A549 (cell line): ENCODE results near the gene PIK3CD.

Source experiments
- BCL3 ChIP-seq: fragments of >200 bp; sonication (Bioruptor Twin); formaldehyde crosslinking; IDR thresholded peaks from 3 replicates; pipeline ENCODE4 v1.6.1; 2016
- CEBPB ChIP-seq, 2 experiments: fragments of >200 bp in 1 of 2; sonication (Bioruptor Twin) in 1 of 2; formaldehyde crosslinking in 1 of 2; IDR thresholded peaks; 2 replicates each; pipeline ENCODE4 v1.6.1; 2012 to 2016
- EP300 ChIP-seq, 2 experiments: fragments of >200 bp; sonication (Bioruptor Twin); formaldehyde crosslinking; IDR thresholded peaks; 2 replicates in 1 of 2; 3 replicates in 1 of 2; pipeline ENCODE4 v1.6.1; 2016 to 2017
- HDAC2 ChIP-seq: fragments of 200-600 bp; sonication (generic); IDR thresholded peaks from 2 replicates; pipeline ENCODE4 v1.6.1; 2016
- HEYL ChIP-seq: fragments of 250-450 bp; sonication (Bioruptor Pico); IDR thresholded peaks from 2 replicates; pipeline ENCODE4 v1.8.0; 2021; ENCODE audit warnings: mild to moderate bottlenecking, moderate library complexity
- KDM5A ChIP-seq: fragments of 200-600 bp; sonication (generic); IDR thresholded peaks from 2 replicates; pipeline ENCODE4 v1.6.1; 2016; ENCODE audit warnings: antibody characterized with exemption, mild to moderate bottlenecking
- POLR2A ChIP-seq: IDR thresholded peaks from 2 replicates; pipeline ENCODE4 v1.6.1; 2012; ENCODE audit warnings: mild to moderate bottlenecking, low read length
- RNF2 ChIP-seq: fragments of 200-600 bp; sonication (generic); IDR thresholded peaks from 2 replicates; pipeline ENCODE4 v1.6.1; 2016; ENCODE audit warnings: low read depth, mild to moderate bottlenecking, antibody characterized with exemption, moderate library complexity, borderline replicate concordance
- TFCP2L1 ChIP-seq: fragments of 250-450 bp; sonication (Bioruptor Pico); IDR thresholded peaks from 2 replicates; pipeline ENCODE4 v1.5.0; 2021; ENCODE audit warnings: mild to moderate bottlenecking
- TF ChIP-seq, protein P1 (sequence below): fragments of >200 bp; sonication (Bioruptor Twin); formaldehyde crosslinking; IDR thresholded peaks from 3 replicates; pipeline ENCODE4 v1.5.1; 2016
- TF ChIP-seq, protein P2 (sequence below): fragments of 200-600 bp; sonication (generic); IDR thresholded peaks from 2 replicates; pipeline ENCODE4 v1.6.1; 2016; ENCODE audit warnings: antibody characterized with exemption, mild to moderate bottlenecking, moderate library complexity

GRCh38 chr1:9746651-9747050, 95.1 kb downstream of the PIK3CD start:
- TF ChIP-seq, protein P1, sequence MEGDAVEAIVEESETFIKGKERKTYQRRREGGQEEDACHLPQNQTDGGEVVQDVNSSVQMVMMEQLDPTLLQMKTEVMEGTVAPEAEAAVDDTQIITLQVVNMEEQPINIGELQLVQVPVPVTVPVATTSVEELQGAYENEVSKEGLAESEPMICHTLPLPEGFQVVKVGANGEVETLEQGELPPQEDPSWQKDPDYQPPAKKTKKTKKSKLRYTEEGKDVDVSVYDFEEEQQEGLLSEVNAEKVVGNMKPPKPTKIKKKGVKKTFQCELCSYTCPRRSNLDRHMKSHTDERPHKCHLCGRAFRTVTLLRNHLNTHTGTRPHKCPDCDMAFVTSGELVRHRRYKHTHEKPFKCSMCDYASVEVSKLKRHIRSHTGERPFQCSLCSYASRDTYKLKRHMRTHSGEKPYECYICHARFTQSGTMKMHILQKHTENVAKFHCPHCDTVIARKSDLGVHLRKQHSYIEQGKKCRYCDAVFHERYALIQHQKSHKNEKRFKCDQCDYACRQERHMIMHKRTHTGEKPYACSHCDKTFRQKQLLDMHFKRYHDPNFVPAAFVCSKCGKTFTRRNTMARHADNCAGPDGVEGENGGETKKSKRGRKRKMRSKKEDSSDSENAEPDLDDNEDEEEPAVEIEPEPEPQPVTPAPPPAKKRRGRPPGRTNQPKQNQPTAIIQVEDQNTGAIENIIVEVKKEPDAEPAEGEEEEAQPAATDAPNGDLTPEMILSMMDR, result no peak
- TF ChIP-seq CEBPB (IDR thresholded peaks at IDR 0.05) (no peak), HDAC2 (no peak), EP300 (IDR thresholded peaks at IDR 0.05) (no peak), POLR2A (no peak), BCL3 (no peak), HEYL (no peak), RNF2 (no peak), TFCP2L1 (CRISPR knock-in tag) (no peak), KDM5A (no peak)
- TF ChIP-seq, protein P2, sequence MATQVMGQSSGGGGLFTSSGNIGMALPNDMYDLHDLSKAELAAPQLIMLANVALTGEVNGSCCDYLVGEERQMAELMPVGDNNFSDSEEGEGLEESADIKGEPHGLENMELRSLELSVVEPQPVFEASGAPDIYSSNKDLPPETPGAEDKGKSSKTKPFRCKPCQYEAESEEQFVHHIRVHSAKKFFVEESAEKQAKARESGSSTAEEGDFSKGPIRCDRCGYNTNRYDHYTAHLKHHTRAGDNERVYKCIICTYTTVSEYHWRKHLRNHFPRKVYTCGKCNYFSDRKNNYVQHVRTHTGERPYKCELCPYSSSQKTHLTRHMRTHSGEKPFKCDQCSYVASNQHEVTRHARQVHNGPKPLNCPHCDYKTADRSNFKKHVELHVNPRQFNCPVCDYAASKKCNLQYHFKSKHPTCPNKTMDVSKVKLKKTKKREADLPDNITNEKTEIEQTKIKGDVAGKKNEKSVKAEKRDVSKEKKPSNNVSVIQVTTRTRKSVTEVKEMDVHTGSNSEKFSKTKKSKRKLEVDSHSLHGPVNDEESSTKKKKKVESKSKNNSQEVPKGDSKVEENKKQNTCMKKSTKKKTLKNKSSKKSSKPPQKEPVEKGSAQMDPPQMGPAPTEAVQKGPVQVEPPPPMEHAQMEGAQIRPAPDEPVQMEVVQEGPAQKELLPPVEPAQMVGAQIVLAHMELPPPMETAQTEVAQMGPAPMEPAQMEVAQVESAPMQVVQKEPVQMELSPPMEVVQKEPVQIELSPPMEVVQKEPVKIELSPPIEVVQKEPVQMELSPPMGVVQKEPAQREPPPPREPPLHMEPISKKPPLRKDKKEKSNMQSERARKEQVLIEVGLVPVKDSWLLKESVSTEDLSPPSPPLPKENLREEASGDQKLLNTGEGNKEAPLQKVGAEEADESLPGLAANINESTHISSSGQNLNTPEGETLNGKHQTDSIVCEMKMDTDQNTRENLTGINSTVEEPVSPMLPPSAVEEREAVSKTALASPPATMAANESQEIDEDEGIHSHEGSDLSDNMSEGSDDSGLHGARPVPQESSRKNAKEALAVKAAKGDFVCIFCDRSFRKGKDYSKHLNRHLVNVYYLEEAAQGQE, result no peak
